ENCODE results near the gene NUP133.
"Not testable (repeated sequence)": the region's sequence is repeated elsewhere in the genome, so short reads cannot be mapped to it uniquely, and the experiment has no call there.

The NUP133 gene

DNA sequence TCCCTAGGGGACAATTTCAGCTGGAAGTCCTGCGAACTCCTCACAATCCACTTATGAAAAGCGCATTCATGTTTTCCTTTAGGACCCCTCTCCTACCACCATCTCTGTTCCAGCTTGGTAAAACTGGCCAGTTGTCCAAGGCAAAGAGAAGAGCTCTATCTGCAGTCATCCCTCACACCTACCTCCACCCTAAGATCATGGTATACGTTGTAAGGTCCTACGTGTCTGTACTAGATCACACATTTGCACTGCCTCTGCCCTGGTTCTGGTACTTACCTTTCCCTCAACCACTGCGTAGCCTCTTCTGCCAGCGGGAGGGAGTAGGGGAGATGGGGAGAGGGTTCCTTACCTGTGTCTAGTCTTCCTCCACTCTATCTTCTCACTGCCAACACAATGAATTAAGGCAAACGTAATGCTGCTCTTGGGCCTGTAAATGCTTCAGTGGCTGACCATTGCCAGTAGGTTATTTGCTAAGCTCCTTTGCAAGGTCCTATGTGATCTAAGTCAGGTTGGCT lies 739 bp upstream of the NUP133 start:
- no peak for DNase-seq

DNA sequence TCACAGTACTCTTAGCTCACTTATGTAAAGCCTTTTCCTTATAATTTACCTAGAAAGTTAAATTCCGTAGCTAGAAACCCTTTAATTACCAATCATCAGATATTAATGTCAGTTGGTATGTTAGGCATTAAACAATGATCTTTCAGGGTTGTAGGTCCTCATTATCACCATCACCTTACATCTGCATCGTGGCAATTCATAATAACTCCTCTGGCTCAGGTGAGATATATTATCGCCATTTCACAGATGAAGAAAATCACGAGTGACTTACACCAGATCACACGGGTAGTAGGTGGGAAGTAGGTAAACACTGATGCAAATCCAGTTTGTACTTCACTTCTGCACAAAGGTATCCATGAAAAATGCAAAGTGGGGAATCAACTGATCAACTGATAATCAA lies 639 bp downstream of the NUP133 start:
- no peak for DNase-seq

DNA sequence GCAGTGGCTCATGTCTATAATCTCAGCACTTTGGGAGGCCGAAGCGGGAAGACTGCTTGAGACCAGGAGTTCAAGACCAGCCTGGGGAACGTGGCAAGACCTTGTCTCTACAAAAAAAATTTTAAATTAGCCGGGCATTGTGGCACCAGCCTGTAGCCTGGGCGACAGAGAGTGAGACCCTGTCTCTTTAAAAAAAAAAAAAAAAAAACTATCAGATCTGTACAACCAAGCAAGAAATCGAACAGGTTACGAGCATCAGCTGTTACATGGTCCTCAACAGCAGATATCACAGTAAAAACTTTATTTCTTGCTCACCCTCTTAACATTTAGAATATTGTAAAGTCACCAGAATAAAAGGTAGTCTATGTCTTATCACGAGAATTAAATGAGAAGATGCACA lies 1.5 kb downstream of the NUP133 start:
- DNase-seq: no peak

DNA sequence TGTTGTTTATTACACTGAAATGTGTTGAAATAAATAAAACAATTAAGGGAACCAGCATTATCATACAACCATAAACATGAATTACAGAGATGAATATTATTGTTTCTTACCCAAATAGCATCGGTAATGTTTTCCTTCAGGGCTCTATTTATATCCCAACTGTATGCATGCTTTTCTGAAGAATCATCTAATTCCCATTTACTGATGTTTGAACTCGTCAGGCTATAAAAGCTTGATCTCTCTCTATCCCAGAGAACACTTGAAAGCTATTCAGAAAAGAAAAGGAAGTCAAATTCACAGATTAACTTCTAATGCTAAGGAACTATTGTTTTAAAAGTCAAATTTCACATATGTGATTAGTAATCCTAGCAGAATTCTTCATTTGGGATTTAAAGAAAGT lies 12.4 kb downstream of the NUP133 start:
- DNase-seq: no peak

DNA sequence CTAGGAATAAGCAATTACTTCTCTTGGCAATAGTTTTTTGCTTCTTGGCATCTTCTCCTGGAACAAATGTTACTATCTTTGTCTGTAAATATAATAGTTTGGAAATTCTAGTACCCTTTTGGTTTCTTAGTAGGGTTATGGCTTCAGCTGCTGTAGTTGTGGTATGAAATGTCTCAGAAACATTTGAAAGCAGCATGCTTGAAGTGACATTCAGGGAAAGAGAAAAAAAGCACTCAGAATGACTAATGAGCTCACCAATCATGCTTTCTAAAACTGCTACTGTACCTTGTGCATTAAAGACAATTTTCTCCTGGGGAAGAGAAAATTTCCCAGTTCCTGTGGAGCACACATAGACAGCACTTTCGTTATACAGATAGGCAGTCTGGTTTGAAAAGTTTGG lies 21.0 kb downstream of the NUP133 start:
- no peak for DNase-seq

DNA sequence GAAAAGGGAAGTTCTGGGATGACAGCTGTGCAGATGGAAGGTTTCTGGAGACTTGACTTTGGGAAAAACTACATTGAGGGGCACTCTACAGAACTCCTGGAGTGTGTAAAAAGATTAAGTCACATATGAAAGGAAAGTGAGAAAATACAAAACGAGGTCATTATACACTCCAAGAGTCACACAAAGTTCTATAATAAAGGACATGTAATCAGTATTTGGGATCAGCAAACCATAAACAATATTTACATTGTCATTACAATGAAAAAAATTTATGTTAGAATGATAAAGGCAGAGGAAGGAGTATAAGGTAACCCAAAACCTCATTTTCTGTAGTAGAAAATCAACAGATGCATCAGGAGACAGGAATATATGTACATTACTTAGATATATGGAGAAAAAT lies 22.8 kb downstream of the NUP133 start:
- no peak for DNase-seq

DNA sequence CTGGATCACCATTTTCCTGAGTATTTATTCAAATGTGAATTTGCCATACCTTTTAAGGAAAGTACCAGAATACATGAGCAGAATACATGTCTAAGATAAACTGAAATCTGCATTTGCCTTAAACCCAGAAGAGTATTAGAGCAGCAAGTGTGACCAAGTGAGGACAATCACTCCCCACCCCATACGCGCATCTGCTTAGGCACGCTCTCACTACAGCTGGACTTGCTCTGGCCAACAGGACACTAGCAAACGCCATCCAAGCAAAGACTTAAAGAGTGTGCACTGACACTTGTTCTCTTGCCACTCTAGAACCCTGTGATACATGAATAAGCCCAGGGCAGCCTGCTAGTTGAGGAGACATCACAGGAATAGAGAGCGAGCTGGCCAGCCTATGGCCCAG lies 25.6 kb downstream of the NUP133 start:
- DNase-seq: no peak

DNA sequence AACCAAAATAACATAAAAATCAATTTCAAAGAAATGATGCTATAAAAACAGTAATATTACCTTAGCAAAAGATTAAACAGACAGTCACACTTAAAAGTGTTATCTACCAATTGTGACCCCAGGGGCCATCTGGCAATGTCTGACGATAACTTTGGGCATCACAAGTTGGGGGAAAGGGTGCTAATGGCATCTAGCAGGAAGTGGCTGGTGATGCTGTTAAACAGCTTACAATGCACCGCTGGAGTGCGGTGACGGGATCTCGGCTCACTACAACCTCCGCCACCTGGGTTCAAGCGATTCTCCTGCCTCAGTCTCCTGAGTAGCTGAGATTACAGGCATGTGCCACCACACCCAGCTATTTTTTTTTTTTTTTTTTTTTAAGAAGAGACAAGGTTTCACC lies 27.6 kb downstream of the NUP133 start:
- DNase-seq: no peak

DNA sequence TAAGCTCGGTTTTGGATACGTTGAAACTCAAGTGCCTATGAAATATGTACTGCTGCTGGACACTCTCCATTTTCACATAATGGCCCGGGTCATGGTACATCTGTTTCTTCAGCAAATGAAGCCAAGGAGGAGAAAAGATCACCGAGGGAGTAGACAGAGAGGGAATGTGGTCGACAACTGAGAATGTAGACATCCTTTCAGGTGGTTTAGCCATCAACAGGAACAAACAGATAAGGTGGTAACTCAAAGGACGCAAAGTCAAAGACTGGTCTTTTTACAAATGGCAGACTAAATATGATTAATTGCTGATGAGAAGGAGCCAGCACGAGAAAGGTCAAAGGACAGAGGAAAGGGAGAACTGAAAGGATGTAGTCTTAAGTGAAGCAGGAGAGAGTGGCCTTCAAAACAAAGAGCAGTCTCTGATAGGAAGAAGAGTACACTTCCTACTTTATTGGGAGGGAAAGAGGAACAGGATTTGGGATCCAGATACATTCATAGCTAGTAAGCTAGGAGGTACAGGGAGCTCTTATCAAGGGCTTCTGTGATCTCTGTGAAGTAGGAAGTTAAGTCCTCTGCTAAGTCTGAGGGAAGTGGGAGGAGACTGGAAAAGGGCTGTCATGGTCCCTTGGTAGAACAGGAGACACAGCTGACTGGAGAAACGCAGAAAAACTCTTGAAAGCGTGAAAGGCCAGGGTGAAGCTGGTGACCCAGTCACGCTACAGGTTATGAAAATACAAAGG lies 28.3 kb downstream of the NUP133 start:
- peak; percentile 88 to 91 for DNase-seq

DNA sequence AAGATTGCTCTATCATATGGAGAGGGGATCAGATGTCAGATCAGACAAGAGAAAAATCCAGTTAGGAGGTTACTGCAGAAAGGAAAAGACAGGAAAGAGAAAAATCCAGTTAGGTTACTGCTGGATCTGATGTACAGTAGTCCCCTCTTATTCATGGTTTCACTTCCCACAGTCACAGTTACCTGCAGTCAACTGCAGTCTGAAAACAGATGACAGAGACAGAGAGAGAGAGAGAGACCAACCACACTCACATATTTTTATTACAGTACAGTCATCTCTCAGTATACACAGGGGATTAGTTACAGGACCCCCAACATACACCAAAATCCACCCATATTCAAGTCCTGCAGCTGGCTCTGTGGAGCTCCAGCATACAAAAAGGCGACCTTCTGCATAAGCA lies 29.3 kb downstream of the NUP133 start:
- no peak for DNase-seq

DNA sequence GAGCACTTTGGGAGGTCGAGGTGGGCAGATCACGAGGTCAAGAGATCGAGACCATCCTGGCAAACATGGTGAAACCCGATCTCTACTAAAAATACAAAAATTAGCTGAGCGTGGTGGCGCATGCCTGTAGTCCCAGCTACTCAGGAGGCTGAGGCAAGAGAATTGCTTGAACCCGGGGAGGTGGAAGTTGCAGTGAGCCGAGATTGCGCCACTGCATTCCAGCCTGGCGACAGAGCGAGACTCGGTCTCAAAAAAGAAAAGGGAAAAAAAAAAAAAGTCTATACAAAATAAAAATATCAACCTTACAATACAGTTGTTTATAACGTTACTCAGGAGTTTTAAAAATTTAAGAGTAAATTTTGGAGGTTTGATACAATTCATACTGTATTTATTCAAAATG lies 32.3 kb downstream of the NUP133 start:
- not testable (repeated sequence) for DNase-seq

DNA sequence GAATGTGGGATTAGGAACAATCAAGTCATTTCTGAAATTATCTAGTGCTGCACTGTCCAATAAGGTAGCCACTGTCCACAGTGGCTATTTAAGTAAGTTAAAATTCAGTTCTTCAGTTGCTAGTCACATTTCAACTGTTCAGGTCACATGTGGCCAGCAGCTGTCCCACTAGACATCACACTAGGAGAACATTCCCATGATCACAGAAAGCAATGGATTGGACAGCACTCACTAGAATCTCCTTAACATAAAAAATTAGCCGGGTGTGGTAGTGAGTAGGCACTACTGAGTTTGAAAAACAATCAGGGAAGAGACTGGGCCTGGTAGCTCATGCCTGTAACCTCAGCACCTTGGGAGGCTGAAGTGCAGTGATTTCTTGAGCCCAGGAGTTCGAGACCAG lies 33.6 kb downstream of the NUP133 start:
- DNase-seq: no peak

DNA sequence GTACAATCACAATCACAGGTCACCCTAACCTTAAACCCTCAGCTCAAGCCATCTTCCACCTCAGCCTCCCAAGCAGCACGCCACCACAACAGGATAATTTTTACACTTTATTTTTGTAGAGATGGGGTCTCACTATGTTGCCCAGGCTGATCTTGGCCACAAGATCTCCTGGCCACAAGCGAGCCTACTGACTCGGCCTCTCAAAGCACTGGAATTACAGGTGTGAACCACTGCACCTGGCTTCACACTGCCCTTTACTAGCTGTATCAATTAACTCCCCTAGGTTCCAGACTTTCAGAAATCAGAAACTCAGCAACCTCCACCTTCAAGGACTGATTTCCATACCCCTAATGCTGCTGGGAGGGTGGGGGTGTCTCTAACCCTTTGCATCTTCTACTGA lies 37.0 kb downstream of the NUP133 start:
- no peak for DNase-seq

DNA sequence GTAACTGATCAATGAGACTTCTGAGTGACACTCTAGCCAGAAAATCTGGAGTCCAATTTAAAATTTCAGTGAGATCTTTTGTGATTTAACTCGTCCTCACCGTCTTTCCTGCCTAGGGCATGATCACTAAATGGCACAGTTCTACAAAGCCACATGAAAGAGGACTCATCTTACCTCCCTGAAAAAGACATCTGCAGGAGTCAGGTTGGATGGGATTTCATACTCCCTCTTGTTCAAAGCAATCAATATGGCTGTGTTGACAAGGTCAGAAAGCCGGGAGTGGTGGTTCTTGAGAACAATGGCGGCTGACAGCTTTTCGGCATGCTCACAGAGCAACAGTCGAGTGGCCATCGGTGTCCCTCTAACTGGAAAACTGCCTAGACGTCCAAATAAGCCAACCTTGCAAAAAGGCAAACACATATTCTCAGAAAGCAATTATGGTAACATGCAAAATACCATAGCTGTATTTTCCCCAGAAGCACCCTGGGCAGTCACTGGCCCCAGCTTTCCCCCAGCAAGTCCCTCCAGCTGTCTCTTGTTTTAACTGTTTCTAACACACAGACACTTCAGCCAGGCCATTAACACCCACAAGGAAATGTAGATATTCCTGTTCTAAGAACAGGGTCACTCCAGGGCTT lies 37.6 kb downstream of the NUP133 start:
- no peak for DNase-seq

DNA sequence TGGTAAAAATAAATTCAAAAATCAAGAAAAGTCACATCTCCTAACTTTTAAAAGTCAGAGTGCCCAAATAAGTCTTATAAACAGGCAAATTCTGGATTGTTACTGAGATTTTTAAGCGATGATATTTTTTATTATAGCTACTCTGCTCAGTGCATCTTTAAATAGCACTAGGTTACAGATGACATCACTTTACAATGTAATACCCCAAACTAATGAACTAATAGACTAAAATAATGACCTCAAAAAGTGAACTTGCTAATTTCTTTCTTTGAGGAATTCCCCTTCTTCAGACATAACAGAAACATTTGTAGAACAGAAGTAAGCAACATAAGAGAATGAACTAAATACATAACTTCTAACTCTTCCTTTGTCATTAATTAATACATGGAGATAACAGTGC lies 41.3 kb downstream of the NUP133 start:
- no peak for DNase-seq

DNA sequence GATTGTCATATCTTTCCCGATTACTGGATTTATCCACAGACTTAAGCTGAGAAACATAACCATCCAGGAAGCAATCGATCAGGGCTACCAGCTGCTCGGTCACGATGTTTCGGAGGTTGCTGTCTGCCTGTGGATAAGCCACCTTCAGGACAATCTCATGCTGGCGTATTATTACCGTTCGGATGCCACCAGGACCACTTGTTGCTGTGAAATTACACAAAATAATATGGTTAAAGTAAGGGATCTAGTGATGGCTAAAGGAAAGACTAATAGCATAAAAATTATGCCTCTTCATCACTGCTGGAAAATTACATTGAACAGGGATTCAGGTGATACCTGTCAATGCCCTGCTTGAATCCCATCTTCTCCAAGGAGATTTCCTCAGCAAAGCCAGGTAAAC lies 43.5 kb downstream of the NUP133 start:
- no peak for DNase-seq

DNA sequence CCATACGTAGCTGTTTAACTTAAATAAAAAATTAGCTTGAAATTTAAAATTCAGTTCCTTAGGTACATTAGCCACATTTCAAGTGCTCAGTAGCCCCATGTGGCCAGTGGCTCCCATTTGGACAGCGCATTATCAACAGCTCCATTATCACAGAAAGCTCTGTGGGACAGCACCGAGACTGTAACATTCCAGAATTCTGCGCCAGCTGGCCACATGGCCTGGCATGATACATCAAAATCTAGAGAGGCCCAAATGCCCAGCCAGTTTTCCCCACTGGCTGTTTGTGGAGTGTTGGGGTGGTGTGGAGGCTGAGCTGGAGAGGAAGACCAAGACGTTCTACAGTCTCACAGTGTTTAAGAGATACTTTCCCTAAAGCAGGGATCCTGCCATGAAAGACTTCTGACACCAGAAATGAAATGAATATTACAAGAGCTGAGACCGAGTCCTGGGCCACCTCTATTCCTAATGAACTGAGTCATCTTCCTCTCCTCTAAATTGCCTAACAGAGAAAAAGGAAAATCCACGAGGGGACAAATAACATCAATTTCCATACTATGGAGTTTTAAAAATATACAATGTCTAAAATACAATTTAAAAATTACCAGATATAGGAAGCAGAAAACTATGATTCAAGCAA lies 47.0 kb downstream of the NUP133 start:
- no peak for DNase-seq

DNA sequence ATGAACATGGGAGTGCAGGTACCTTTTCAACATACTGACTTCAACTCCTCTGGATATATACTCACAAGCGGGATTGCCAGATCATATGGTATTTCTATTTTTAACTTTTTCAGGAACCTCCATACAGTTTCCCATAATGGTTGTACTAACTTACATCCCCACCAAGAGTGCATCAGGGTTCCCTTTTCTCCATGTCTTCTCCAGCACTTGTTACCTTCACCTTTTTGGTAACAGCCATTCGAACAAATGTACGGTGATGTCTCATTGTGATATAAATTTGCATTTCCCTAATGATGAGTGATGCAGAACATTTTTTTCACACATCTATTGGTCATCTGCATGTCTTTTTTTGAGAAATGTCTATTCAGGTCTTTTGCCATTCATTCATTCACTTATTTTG lies 48.3 kb downstream of the NUP133 start:
- no peak for DNase-seq

DNA sequence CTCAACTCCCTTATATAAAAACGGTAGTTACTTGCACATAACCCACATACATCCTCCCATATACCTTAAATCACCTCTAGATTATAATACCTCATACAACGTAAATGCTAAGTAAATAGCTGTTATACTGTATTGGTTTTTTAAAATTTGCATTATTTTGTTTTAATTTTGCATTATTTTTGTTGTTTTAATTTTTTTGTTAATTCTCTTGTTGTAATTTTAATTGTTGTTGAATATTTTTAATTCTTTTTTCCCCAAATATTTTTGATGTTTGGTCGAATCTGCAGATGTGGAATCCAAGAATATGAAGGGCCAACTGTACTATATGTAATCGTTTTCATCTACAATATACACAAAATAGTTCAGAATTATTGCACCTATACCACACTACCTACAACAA lies 50.7 kb downstream of the NUP133 start:
- no peak for DNase-seq

DNA sequence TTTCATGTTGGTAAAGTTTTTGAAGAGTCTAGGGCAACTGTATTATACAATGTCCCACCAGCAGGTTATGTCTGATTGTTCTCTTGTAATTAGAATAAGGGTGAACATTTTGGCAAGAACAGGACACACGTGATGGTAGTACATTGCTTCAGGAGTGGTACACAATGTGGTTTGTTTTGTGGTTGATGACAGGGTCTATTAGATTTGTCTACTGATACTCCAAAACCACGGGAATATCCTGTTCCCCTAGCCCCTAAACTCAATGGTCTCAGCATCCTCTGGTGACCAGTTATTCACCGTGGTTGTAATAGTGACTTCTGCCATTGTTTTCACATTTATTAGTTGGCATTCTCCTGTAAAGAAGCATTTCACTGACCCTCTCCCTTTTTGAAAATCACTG lies 52.1 kb downstream of the NUP133 start:
- DNase-seq: no peak

DNA sequence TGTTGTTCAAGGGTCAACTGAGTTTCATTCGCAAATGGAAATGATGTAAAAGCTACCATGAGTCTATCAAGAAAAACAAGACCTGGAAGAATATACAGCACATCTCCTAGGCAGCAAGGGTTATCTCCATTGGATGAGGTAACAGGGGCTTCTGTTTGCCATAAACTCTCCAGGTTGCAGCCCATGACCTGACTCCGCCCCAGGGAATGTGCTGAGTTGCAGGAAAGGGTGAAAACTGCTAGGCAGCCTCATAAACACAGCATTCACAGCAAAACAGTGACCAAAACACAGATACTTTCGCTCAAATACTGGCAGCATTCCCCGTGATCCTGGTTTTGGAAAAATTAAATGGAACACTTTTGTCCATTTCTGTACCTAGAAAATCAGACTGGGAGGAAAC lies 54.1 kb downstream of the NUP133 start:
- DNase-seq: no peak

DNA sequence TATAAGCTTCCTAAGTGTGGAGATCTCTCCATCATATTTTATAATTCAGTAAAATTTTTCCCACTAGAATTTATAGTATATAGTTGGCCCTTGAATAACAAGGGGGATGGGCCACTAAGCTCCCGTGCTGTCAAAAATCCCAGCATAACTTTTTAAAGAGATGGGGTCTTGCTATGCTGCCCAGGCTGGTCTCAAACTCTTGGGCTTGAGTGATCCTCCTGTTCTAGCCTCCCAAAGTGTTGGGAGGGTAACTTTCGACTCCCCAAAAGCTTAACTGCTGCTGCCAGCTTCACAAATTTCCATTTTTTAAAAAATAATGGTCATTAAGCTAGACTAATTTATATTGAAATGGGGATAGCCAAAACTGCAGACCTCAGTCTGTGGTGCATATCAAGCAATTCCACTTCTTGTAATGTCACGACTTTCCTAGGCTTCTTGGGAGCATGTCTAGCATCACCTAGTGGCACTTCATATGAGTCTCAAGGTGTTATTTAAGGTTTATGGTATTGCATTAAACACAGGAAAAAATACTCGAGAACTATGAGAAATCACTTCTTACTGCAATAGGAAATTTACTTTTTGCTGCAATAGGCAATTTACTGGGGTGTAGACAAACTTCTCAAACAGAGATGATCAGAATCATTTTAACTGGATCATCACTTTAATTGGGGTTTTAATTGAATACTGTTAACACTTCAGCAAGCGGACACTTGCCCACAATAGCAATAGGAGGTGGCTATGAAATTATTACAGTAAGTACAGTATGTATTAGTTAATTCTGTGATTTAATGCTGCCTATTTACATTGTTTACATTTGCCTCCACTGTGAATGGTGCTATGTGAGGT lies 55.0 kb downstream of the NUP133 start:
- DNase-seq: peak; percentile 26 to 55

DNA sequence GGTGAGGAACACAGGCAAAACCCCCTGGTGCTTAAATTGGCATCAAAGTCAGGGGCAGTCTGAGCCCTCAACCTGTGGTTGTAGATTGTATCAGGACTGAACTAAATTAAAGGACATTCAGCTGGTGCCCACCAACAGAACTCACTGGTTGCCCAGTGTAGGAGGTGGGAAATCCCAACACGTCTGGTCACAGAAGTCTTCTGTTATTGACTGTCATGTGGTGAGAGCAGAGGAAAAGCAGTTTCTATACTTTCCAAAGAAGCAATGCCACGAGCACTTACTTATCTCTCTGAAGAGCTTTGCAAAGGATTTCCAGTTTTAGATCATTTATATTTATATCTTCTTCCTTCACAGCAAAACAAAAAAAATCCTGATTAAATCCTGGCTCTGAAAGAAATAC lies 59.3 kb downstream of the NUP133 start:
- no peak for DNase-seq

Measured in Kasumi-1 (cell line).